ENCODE measurements around the gene KIF1A. TPM values are rescaled to one million over a fixed set of nuclear protein-coding genes. Genes with fewer than 3 reads are reported as not detected.

KIF1A gene
- total and polyA plus RNA-seq, 2 of the 8 experiments (the other 6 are each of a cell fraction or from before 2014, with no cell fraction given), result 61.3 to 281 TPM

DNA sequence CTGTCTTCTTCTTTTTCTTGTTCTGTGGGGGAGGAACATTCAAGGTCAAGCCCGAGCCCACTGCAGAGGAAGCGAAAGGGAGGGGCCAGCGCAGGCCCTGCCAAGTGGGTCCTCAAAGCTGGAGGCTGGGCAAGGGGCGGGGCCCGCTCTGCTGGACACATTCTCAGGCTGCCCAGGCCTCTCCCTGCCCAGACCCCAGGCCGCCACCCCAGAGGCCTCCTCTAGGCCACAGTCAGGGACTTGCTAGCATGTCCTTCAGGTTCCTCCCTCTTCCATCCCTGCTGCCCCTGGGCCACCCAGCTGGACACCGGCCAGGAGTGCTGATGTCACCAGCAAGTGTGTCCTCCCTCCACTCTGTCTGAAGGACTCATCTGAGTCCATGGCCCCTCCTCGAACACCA, 44.1 kb downstream of the KIF1A start:
- no peak for FAIRE-seq
- 84% methylated on average over 8 of the region's 8 CpGs; no CpG with 5 or more reads in 1 of the 2 experiments for WGBS, 2 experiments (ENCODE audit: extremely low coverage in 1 of 2, insufficient coverage in 1 of 2, insufficient read length in 1 of 2, insufficient replicate concordance in 2 of 2, low coverage in 1 of 2, low lambda C conversion rate in 2 of 2, missing lambda C conversion rate in 1 of 2)

More for the DNA sequence above, 44.1 kb downstream of the KIF1A start:
- Histone ChIP-seq H3K23ac (ENCODE audit: insufficient read length) (no peak overlapping the region), H3K4me3 (ENCODE audit: extremely low read depth in 1 of 4, insufficient read depth in 2 of 4, low read depth in 3 of 4, low read length in 4 of 4) (no peak overlapping the region), H3K27me3 (replicated peaks in 1 of 4; ENCODE audit: control insufficient read depth in 3 of 4, extremely low read depth in 1 of 4, insufficient read depth in 3 of 4, low read length in 3 of 4) (no peaks in the 10 kb centered on the region), H2BK120ac (replicated peaks; ENCODE audit: low read depth, low read length) (no peak overlapping the region), H3K56ac (replicated peaks; ENCODE audit: insufficient read length, low read depth, low read length) (no peak overlapping the region), H2BK15ac (ENCODE audit: low read length) (no peak overlapping the region), H3K4me2 (ENCODE audit: insufficient read depth in 1 of 2, low read depth in 2 of 2, low read length in 2 of 2) (no peak overlapping the region), H3K79me1 (ENCODE audit: low read depth, low read length) (peaks cover 4% of the 10 kb centered on the region; the same call in 1 of the 2 replicates), H2BK20ac (ENCODE audit: low read length) (no peak overlapping the region), H3K4me1 (replicated peaks in 1 of 4; ENCODE audit: control insufficient read depth in 3 of 4, insufficient read depth in 4 of 4, low read length in 3 of 4) (peaks cover 0 to 2% (median 0%) of the 10 kb centered on the region in 4 experiments; a peak in 3 of 7 replicates), H4K5ac (ENCODE audit: insufficient read length, low read depth, low read length) (no peak overlapping the region), H3K9ac (replicated peaks in 1 of 4; ENCODE audit: extremely low read depth in 1 of 4, low read depth in 3 of 4, low read length in 3 of 4) (no peak overlapping the region), H3K4ac (replicated peaks; ENCODE audit: insufficient read length, low read depth, low read length) (no peak overlapping the region), H3K27ac (ENCODE audit: low read depth, low read length) (no peak overlapping the region), H3K36me3 (ENCODE audit: control insufficient read depth in 2 of 4, insufficient read depth in 4 of 4, low read length in 3 of 4) (peaks cover 25 to 64% (median 51%) of the 10 kb centered on the region in 4 experiments), H3K18ac (ENCODE audit: extremely low read depth, low read length) (no peak overlapping the region), H2AK5ac (ENCODE audit: low read depth, low read length) (no peak overlapping the region), H2BK5ac (ENCODE audit: low read depth, low read length) (no peak overlapping the region), H2AFZ (ENCODE audit: low read length) (no peak overlapping the region), H4K20me1 (replicated peaks in 1 of 2; ENCODE audit: control insufficient read depth in 1 of 2, insufficient read depth in 2 of 2, low read length in 2 of 2) (peaks cover 22 to 34% of the 10 kb centered on the region in 2 experiments), H3K9me3 (ENCODE audit: insufficient read depth in 2 of 2, low read depth in 1 of 2, low read length in 1 of 2) (no peaks in the 10 kb centered on the region), H3K79me2 (ENCODE audit: control insufficient read depth in 1 of 2, insufficient read depth in 2 of 2, low read length in 2 of 2) (peaks cover 0 to 7% of the 10 kb centered on the region in 2 experiments; a peak in 1 of 4 replicates), H4K8ac (ENCODE audit: extremely low read depth, insufficient read depth, low read length) (no peak overlapping the region), H2BK12ac (ENCODE audit: low read depth, low read length) (no peak overlapping the region), H4K91ac (replicated peaks; ENCODE audit: insufficient read length, low read length) (no peak overlapping the region), H3K14ac (ENCODE audit: insufficient read length) (no peak overlapping the region), H3K23me2 (ENCODE audit: low read depth, low read length) (peaks cover 3% of the 10 kb centered on the region; the same call in 1 of the 2 replicates)
- TF ChIP-seq SIN3A (conservative IDR thresholded peaks at IDR 0.05 in 1 of 2, IDR thresholded peaks at IDR 0.05 in 1 of 2; ENCODE audit: low read depth in 1 of 2, low read length in 2 of 2) (no peak), TEAD4 (IDR thresholded peaks at IDR 0.05; ENCODE audit: low read depth, low read length) (no peak), HDAC2 (IDR thresholded peaks at IDR 0.05; ENCODE audit: borderline replicate concordance in 1 of 2, low read depth in 2 of 2, low read length in 2 of 2) (no peak), TCF12 (IDR thresholded peaks at IDR 0.05; ENCODE audit: low read depth, low read length) (no peak), KDM5A (IDR thresholded peaks at IDR 0.05; ENCODE audit: low read length) (no peak)
- TF ChIP-seq, protein P1, sequence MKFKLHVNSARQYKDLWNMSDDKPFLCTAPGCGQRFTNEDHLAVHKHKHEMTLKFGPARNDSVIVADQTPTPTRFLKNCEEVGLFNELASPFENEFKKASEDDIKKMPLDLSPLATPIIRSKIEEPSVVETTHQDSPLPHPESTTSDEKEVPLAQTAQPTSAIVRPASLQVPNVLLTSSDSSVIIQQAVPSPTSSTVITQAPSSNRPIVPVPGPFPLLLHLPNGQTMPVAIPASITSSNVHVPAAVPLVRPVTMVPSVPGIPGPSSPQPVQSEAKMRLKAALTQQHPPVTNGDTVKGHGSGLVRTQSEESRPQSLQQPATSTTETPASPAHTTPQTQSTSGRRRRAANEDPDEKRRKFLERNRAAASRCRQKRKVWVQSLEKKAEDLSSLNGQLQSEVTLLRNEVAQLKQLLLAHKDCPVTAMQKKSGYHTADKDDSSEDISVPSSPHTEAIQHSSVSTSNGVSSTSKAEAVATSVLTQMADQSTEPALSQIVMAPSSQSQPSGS (IDR thresholded peaks at IDR 0.05; ENCODE audit: low read length), result no peak
- TF ChIP-seq, protein P2, sequence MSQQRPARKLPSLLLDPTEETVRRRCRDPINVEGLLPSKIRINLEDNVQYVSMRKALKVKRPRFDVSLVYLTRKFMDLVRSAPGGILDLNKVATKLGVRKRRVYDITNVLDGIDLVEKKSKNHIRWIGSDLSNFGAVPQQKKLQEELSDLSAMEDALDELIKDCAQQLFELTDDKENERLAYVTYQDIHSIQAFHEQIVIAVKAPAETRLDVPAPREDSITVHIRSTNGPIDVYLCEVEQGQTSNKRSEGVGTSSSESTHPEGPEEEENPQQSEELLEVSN (IDR thresholded peaks at IDR 0.05), result no peak
- ChIA-PET POLR2A (ENCODE audit: partially characterized antibody) (interaction anchor here (0.6 to 20.0 kb wide), 13 partner anchors 10 to 63 kb away, joined by 3 to 291 read pairs (median 5); partner anchors contain the start of gene KIF1A), CTCF (ENCODE audit: partially characterized antibody) (interaction anchor here (1.3 kb wide), 1 partner anchor 59 kb away, joined by 4 read pairs; no protein-coding TSS in a partner anchor)
- DNase-seq (ENCODE audit: low read depth in 1 of 2, low spot score in 2 of 2), result no peak
